ENCODE data around the gene GEN1.

Gene GEN1

DNA sequence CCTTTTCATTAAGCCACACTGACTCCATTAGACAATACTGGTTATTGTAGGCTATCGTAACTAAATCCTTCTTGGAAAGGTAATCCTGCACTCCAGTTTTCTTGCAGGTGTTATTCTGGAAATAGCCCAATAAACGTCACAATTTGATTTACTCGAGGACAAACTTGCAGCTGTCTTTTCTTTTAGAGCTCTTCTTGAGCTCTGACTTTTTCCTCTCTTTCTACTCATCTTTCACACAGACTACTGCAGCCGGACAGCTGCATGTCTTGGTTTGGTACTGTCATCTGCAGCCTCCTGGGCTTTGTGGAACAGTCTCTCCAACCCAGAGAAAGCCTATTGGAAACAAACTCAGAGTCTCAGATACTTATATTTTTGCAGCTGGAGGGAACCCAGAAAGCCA, 39.4 kb downstream of the GEN1 start:
- no peak overlapping the region for H3K4me3 ChIP-seq (replicated peaks; ENCODE audit: low read depth, low read length)
- no peak for DNase-seq (ENCODE audit: low read depth)
- TF ChIP-seq CTCF (IDR thresholded peaks at IDR 0.05; ENCODE audit: low read length, missing control alignments), result no peak

DNA sequence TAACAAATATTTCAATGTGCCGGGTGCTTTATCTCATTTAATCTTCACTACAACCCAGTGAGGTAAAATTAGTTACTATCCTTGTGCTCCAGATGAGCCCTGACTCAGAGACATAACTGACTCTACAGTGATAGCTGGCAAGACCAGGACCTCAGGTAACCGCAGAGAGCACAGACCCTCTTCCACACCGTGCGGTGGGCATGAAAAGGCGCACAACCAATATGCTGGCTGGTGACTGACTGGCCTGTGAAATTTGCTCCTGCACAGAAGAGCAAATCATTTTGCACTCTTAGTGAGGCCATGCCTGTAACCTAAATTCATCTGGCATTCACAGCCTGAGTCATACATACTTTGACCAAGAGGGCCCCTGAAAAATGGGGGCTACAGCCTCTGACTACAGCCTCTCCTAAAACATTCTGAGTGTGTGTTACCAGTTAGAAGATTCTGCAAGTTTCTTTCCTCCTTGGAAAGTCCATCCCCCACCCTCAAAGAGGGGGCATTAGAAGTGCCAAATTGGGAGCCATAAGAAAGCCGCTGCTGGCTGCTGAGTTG, 39.9 kb downstream of the GEN1 start:
- TF ChIP-seq CTCF (IDR thresholded peaks at IDR 0.05; ENCODE audit: low read length, missing control alignments), result no peak
- no peak for DNase-seq (ENCODE audit: low read depth)

GRCh38 chr2:17795309-17795708, 41.4 kb downstream of the GEN1 start:
- no peak for DNase-seq (ENCODE audit: low read depth)
- TF ChIP-seq CTCF (IDR thresholded peaks at IDR 0.05; ENCODE audit: low read length, missing control alignments), result no peak
- no peak overlapping the region for H3K4me3 ChIP-seq (replicated peaks; ENCODE audit: low read depth, low read length)

More for the DNA sequence above, 39.9 kb downstream of the GEN1 start:
- no peak overlapping the region for H3K4me3 ChIP-seq (replicated peaks; ENCODE audit: low read depth, low read length)

GRCh38 chr2:17798338-17798737, 44.4 kb downstream of the GEN1 start:
- no peak for TF ChIP-seq CTCF (IDR thresholded peaks at IDR 0.05; ENCODE audit: low read length, missing control alignments)
- H3K4me3 ChIP-seq (replicated peaks; ENCODE audit: low read depth, low read length), result no peak overlapping the region
- DNase-seq (ENCODE audit: low read depth), result no peak

DNA sequence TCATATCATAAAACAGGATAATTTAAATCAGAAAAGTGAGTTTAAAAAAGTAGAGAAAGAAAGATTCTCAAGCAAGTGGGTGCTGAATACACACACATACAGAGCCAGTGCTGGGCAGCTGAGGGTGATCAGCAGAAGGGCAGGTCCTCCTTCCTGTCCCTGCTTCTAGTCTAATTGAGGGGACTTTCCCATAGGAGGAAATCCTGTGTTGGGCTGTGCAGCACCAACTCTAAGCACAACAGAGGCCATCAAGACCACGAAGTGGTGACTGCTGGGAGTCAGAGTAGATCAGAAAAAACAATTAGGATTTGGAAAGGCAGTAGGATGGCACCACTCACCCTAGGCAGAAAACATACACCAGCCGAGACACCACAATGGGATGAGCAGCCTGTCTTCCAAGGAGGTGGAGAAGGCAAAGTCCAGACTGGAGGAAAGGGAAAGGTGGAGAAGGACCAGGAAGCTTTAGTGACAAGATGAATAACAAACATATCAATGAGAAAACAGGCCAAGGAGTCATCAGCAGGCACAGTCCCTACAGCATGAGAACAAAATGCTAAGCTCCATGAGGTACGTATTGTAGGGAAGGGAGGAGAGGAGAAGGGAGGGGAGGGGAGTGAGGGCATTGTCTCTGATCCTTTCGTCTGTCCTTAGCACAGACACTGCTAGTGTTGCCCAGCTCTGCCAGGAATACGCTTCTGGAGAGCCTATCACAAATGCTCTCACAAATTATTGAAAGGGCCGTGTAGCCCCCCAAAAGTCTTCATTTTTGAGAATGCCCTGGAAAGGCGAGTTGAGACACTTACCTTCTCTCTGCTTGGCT, 45.6 kb downstream of the GEN1 start:
- H3K4me3 ChIP-seq (replicated peaks; ENCODE audit: low read depth, low read length), result no peak overlapping the region
- no peak for DNase-seq (ENCODE audit: low read depth)
- TF ChIP-seq CTCF (IDR thresholded peaks at IDR 0.05; ENCODE audit: low read length, missing control alignments), result no peak

GRCh38 chr2:17800219-17800618, 46.3 kb downstream of the GEN1 start:
- no peak for TF ChIP-seq CTCF (IDR thresholded peaks at IDR 0.05; ENCODE audit: low read length, missing control alignments)
- DNase-seq (ENCODE audit: low read depth), result peak; percentile 66
- no peak overlapping the region for H3K4me3 ChIP-seq (replicated peaks; ENCODE audit: low read depth, low read length)

All from fibroblast of pulmonary artery (primary cell).